H9 (cell line): ENCODE data around the gene PDE6G. TPM values are rescaled to one million over a fixed set of nuclear protein-coding genes. Genes with fewer than 3 reads are reported as not detected.
A peak's percentile ranks its signal among the peaks of the same experiment; 100 is the strongest.

ENCODE experiments used
- DNase-seq: peaks from one replicate; pipeline ENCODE4 v3.0.0-alpha.2; 2017
- H2AFZ ChIP-seq: one replicate; pipeline ENCODE4 v1.6.1; 2013; ENCODE audit warnings: mild to moderate bottlenecking, low read length, control low read depth, moderate library complexity
- H2AK5ac ChIP-seq: 2 replicates; pipeline ENCODE4 v1.6.1; 2013; ENCODE audit warnings: low read length, control low read depth, mixed read lengths; ENCODE audit not compliant: insufficient read length
- H2BK120ac ChIP-seq: one replicate; pipeline ENCODE4 v1.6.1; 2013; ENCODE audit warnings: low read depth, mild to moderate bottlenecking, low read length, control low read depth, inconsistent platforms; ENCODE audit not compliant: poor library complexity, severe bottlenecking
- H2BK12ac ChIP-seq: 2 replicates; pipeline ENCODE4 v1.6.1; 2013; ENCODE audit warnings: low read length, control low read depth, mixed read lengths, low read depth; ENCODE audit not compliant: insufficient read length
- H2BK15ac ChIP-seq: 2 replicates; pipeline ENCODE4 v1.6.1; 2013; ENCODE audit warnings: low read depth, low read length, control low read depth
- H2BK20ac ChIP-seq: one replicate; pipeline ENCODE4 v1.6.1; 2013; ENCODE audit warnings: low read depth, mild to moderate bottlenecking, low read length, control low read depth, inconsistent platforms; ENCODE audit not compliant: poor library complexity, severe bottlenecking
- H2BK5ac ChIP-seq: 2 replicates; pipeline ENCODE4 v1.6.1; 2013; ENCODE audit warnings: low read length, control low read depth, mixed read lengths; ENCODE audit not compliant: insufficient read length
- H3K14ac ChIP-seq: 2 replicates; pipeline ENCODE4 v1.6.1; 2013; ENCODE audit warnings: low read length, control low read depth; ENCODE audit not compliant: insufficient read depth
- H3K18ac ChIP-seq: 2 replicates; pipeline ENCODE4 v1.6.1; 2013; ENCODE audit warnings: low read depth, mild to moderate bottlenecking, mixed read lengths, low read length, control low read depth; ENCODE audit not compliant: insufficient read length
- H3K23ac ChIP-seq: 2 replicates; pipeline ENCODE4 v1.6.1; 2013; ENCODE audit warnings: low read length, control low read depth, mixed read lengths, low read depth; ENCODE audit not compliant: insufficient read length
- H3K23me2 ChIP-seq: 2 replicates; pipeline ENCODE4 v1.6.1; 2013; ENCODE audit warnings: low read depth, mild to moderate bottlenecking, mixed read lengths, low read length, control low read depth; ENCODE audit not compliant: insufficient read length, poor library complexity, severe bottlenecking
- H3K27ac ChIP-seq: 2 replicates; pipeline ENCODE4 v1.5.1; 2013; ENCODE audit warnings: low read length, control low read depth, mixed read lengths, low read depth; ENCODE audit not compliant: insufficient read length
- H3K27me3 ChIP-seq: 2 replicates; pipeline ENCODE4 v1.6.1; 2013; ENCODE audit warnings: low read length, control low read depth, inconsistent platforms; ENCODE audit not compliant: insufficient read depth
- H3K4ac ChIP-seq: 2 replicates; pipeline ENCODE4 v1.6.1; 2013; ENCODE audit warnings: low read depth, mild to moderate bottlenecking, control low read depth, inconsistent platforms, low read length, moderate library complexity
- H3K4me1 ChIP-seq: 2 replicates; pipeline ENCODE4 v1.6.1; 2013; ENCODE audit warnings: low read length, control low read depth, inconsistent platforms; ENCODE audit not compliant: insufficient read depth
- H3K4me2 ChIP-seq: 2 replicates; pipeline ENCODE4 v1.6.1; 2013; ENCODE audit warnings: low read length, control low read depth, mixed read lengths; ENCODE audit not compliant: insufficient read length, insufficient read depth
- H3K56ac ChIP-seq: 2 replicates; pipeline ENCODE4 v1.6.1; 2013; ENCODE audit warnings: low read depth, mild to moderate bottlenecking, mixed read lengths, low read length, control low read depth; ENCODE audit not compliant: insufficient read length
- H3K79me1 ChIP-seq: 2 replicates; pipeline ENCODE4 v1.6.1; 2013; ENCODE audit warnings: low read depth, mild to moderate bottlenecking, moderate library complexity, low read length, control low read depth, inconsistent platforms; ENCODE audit not compliant: insufficient read depth, poor library complexity, severe bottlenecking
- H3K79me2 ChIP-seq: 2 replicates; pipeline ENCODE4 v1.6.1; 2013; ENCODE audit warnings: low read length, control low read depth, inconsistent platforms; ENCODE audit not compliant: insufficient read depth
- H3K9ac ChIP-seq: 2 replicates; pipeline ENCODE4 v1.6.1; 2013; ENCODE audit warnings: low read length, control low read depth, mixed read lengths; ENCODE audit not compliant: insufficient read length; ENCODE audit errors: extremely low read depth
- H3K9me3 ChIP-seq: one replicate; pipeline ENCODE4 v1.6.1; 2013; ENCODE audit warnings: low read depth, low read length, inconsistent platforms; ENCODE audit not compliant: control insufficient read depth
- H3T11ph ChIP-seq: one replicate; pipeline ENCODE4 v1.6.1; 2013; ENCODE audit warnings: mild to moderate bottlenecking, low read length, control low read depth, inconsistent platforms
- H4K20me1 ChIP-seq: one replicate; pipeline ENCODE4 v1.6.1; 2013; ENCODE audit not compliant: control insufficient read depth, insufficient read length, insufficient read depth
- H4K5ac ChIP-seq: 2 replicates; pipeline ENCODE4 v1.6.1; 2013; ENCODE audit warnings: low read depth, mild to moderate bottlenecking, mixed read lengths, low read length, control low read depth; ENCODE audit not compliant: insufficient read length
- H4K8ac ChIP-seq: replicated peaks from 2 replicates; pipeline ENCODE4 v1.6.1; 2013; ENCODE audit warnings: low read length, control low read depth, mixed read lengths, low read depth; ENCODE audit not compliant: insufficient read length
- H4K91ac ChIP-seq: 2 replicates; pipeline ENCODE4 v1.6.1; 2013; ENCODE audit warnings: low read depth, mild to moderate bottlenecking, moderate library complexity, mixed read lengths, low read length, control low read depth; ENCODE audit not compliant: insufficient read length
- H3K27ac Mint-ChIP-seq, 3 experiments: 2 replicates in 2 of 3; 3 replicates in 1 of 3; pipeline ENCODE4 v1.8.0; 2020 to 2021; ENCODE audit warnings: mixed read lengths in 3 of 3, mild to moderate bottlenecking in 1 of 3, moderate library complexity in 1 of 3
- H3K27me3 Mint-ChIP-seq: 2 replicates; pipeline ENCODE4 v1.8.0; 2021; ENCODE audit warnings: low read depth, mild to moderate bottlenecking, moderate library complexity, mixed read lengths
- H3K36me3 Mint-ChIP-seq, 3 experiments: 2 replicates in 2 of 3; 3 replicates in 1 of 3; pipeline ENCODE4 v1.8.0; 2020 to 2021; ENCODE audit warnings: low read depth in 3 of 3, mixed read lengths in 3 of 3; ENCODE audit not compliant: insufficient read depth in 1 of 3
- H3K4me1 Mint-ChIP-seq, 2 experiments: 2 replicates each; pipeline ENCODE4 v1.8.0; 2020; ENCODE audit warnings: mixed read lengths in 2 of 2
- H3K4me3 Mint-ChIP-seq, 2 experiments: 2 replicates in 1 of 2; 3 replicates in 1 of 2; pipeline ENCODE4 v1.8.0; 2020 to 2021; ENCODE audit warnings: mild to moderate bottlenecking in 2 of 2, mixed read lengths in 2 of 2, moderate library complexity in 1 of 2
- H3K9me3 Mint-ChIP-seq, 2 experiments: 2 replicates in 1 of 2; 3 replicates in 1 of 2; pipeline ENCODE4 v1.8.0; 2020; ENCODE audit warnings: mild to moderate bottlenecking in 2 of 2, mixed read lengths in 2 of 2, moderate library complexity in 1 of 2
- CTCF ChIP-seq: fragments of 200-600 bp; sonication (generic); conservative IDR thresholded peaks from 3 replicates; pipeline ENCODE4 v1.8.0; 2021; ENCODE audit warnings: antibody characterized with exemption, mild to moderate bottlenecking
- WGBS: extraction: QIAGEN DNeasy Blood & Tissue Kit; methylation state at CpG from one replicate; pipeline ENCODE4 v1.1.7; 2013; ENCODE audit warnings: missing lambda C conversion rate, low lambda C conversion rate, mixed read lengths; ENCODE audit not compliant: insufficient read length; ENCODE audit errors: extremely low coverage; 5-methylcytosine and 5-hydroxymethylcytosine counted together
- total RNA-seq: library from RNA; stranded (reverse); gene quantifications from 2 replicates; pipeline ENCODE4 v1.2.1, GENCODE V29; 2021

The PDE6G gene
- total RNA-seq, 1 experiment from 2014 or later: 5.7 TPM

DNA sequence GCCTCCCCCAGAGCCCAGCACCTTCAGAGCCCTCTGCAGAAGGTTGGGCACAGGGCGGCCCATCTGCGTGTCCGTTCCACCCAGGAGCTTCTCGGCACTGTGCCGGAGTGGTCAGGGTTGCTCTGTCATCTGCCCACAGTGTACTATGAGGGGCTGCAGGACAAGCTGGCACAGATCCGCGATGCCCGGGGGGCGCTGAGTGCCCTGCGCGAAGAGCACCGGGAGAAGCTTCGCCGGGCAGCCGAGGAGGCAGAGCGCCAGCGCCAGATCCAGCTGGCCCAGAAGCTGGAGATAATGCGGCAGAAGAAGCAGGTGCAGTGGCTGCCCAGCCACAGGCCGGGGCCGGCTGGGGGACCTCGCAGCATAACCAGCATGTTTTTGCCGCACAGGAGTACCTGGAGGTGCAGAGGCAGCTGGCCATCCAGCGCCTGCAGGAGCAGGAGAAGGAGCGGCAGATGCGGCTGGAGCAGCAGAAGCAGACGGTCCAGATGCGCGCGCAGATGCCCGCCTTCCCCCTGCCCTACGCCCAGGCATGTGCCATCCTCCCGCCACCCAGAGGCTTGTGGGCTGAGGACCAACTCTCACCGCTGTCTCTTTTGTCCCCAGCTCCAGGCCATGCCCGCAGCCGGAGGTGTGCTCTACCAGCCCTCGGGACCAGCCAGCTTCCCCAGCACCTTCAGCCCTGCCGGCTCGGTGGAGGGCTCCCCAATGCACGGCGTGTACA, 40.0 kb upstream of the PDE6G start:
- Histone ChIP-seq H3K9me3 (no peaks in the 10 kb centered on the region), H3K23me2 (no peaks in the 10 kb centered on the region), H2BK15ac (no peak overlapping the region), H3K79me2 (no peaks in the 10 kb centered on the region), H3T11ph (no peak overlapping the region), H2BK120ac (no peak overlapping the region), H3K79me1 (no peaks in the 10 kb centered on the region), H3K27me3 (no peaks in the 10 kb centered on the region), H3K4me2 (no peak overlapping the region), H2AK5ac (no peak overlapping the region), H3K18ac (no peak overlapping the region), H3K9ac (no peak overlapping the region), H2BK5ac (no peak overlapping the region), H3K27ac (no peak overlapping the region), H4K91ac (no peak overlapping the region), H4K8ac (no peak overlapping the region), H2BK20ac (no peak overlapping the region), H4K20me1 (no peaks in the 10 kb centered on the region), H3K56ac (no peak overlapping the region), H4K5ac (no peak overlapping the region), H3K23ac (no peak overlapping the region), H2BK12ac (no peak overlapping the region), H2AFZ (no peak overlapping the region), H3K4me1 (no peaks in the 10 kb centered on the region), H3K14ac (no peak overlapping the region), H3K4ac (no peak overlapping the region)
- Mint-ChIP-seq H3K36me3 (peaks cover 31 to 70% (median 57%) of the 10 kb centered on the region in 3 experiments; a peak in 6 of 7 replicates), H3K9me3 (no peaks in the 10 kb centered on the region), H3K4me3 (0 out of 5 replicates have a peak overlapping the region, but pooled peaks of 1 of the 2 experiments have one; percentile 38), H3K4me1 (peaks cover 4% of the 10 kb centered on the region in 2 experiments; a peak in 3 of 4 replicates), H3K27ac (no peak overlapping the region), H3K27me3 (no peaks in the 10 kb centered on the region)
- no peak for DNase-seq
- no CpG with 5 or more reads among the region's 40 CpGs for WGBS
- no peak for TF ChIP-seq CTCF
